Fibroblast of lung (primary cell): ENCODE data around the gene ODF2. TPM values are rescaled to one million over a fixed set of nuclear protein-coding genes. Genes with fewer than 3 reads are reported as not detected.

ENCODE experiments used
- DNase-seq, 2 donors: peaks; one replicate each; pipeline versions ENCODE4 v3.0.0 to v3.0.0-alpha.2; 2010; ENCODE audit warnings: low read depth in 2 of 2
- H2AFZ ChIP-seq: 2 replicates; pipeline ENCODE4 v1.5.1; 2012; ENCODE audit warnings: low read length, control low read depth, inconsistent platforms
- H3K27ac ChIP-seq: 2 replicates; pipeline ENCODE4 v1.5.1; 2011; ENCODE audit warnings: low read length, control low read depth; ENCODE audit not compliant: insufficient read depth
- H3K27me3 ChIP-seq: 2 replicates; pipeline ENCODE4 v1.5.1; 2011; ENCODE audit warnings: mild to moderate bottlenecking, low read length; ENCODE audit not compliant: control insufficient read depth, insufficient read depth
- H3K36me3 ChIP-seq: 2 replicates; pipeline ENCODE4 v1.5.1; 2011; ENCODE audit warnings: low read length; ENCODE audit not compliant: control insufficient read depth, insufficient read depth
- H3K4me1 ChIP-seq: 2 replicates; pipeline ENCODE4 v1.5.1; 2011; ENCODE audit warnings: low read length; ENCODE audit not compliant: control insufficient read depth, insufficient read depth; ENCODE audit errors: extremely low read depth
- H3K4me2 ChIP-seq: 2 replicates; pipeline ENCODE4 v1.5.1; 2011; ENCODE audit warnings: low read length, control low read depth; ENCODE audit not compliant: insufficient read depth; ENCODE audit errors: extremely low read depth
- H3K4me3 ChIP-seq, 4 experiments: fragments of 200-600 bp in 1 of 4; sonication (generic) in 1 of 4; replicated peaks in 1 of 4; 2 replicates each; pipeline ENCODE4 v1.5.1; 2011 to 2016; ENCODE audit warnings: low read length in 4 of 4, low read depth in 3 of 4, mild to moderate bottlenecking in 3 of 4, control low read depth in 2 of 4, inconsistent platforms in 1 of 4, mixed read lengths in 1 of 4; ENCODE audit not compliant: insufficient read depth in 1 of 4; ENCODE audit errors: control extremely low read depth in 1 of 4
- H3K79me2 ChIP-seq: 2 replicates; pipeline ENCODE4 v1.5.1; 2012; ENCODE audit warnings: mild to moderate bottlenecking, low read length, inconsistent platforms; ENCODE audit not compliant: control insufficient read depth, insufficient read depth
- H3K9ac ChIP-seq: 2 replicates; pipeline ENCODE4 v1.5.1; 2011; ENCODE audit warnings: mild to moderate bottlenecking, low read length, control low read depth; ENCODE audit not compliant: insufficient read depth
- H3K9me3 ChIP-seq: 2 replicates; pipeline ENCODE4 v1.5.1; 2012; ENCODE audit warnings: low read depth, low read length; ENCODE audit not compliant: control insufficient read depth, insufficient read depth
- H4K20me1 ChIP-seq: 2 replicates; pipeline ENCODE4 v1.5.1; 2011; ENCODE audit warnings: low read length; ENCODE audit not compliant: control insufficient read depth, insufficient read depth; ENCODE audit errors: extremely low read depth
- EZH2 ChIP-seq: IDR thresholded peaks from 2 replicates; pipeline ENCODE4 v1.5.1; 2012; ENCODE audit warnings: low read length, control low read depth, mild to moderate bottlenecking; ENCODE audit errors: missing control alignments
- polyA plus RNA-seq, 2 donors: library from polyadenylated mRNA; depleted of rRNA in 1 of 2; stranded (reverse) in 1 of 2; unstranded in 1 of 2; fragments of >200 nt; gene quantifications; 2 replicates each; pipeline ENCODE4 v1.2.1, GENCODE V29; 2011 to 2012; ENCODE audit warnings: missing spikeins in 1 of 2
- total RNA-seq: library from RNA; depleted of rRNA; stranded (reverse); fragments of >200 nt; gene quantifications from 2 replicates; pipeline ENCODE4 v1.2.1, GENCODE V29; 2014
- TF ChIP-seq, protein P1 (sequence below), 2 donors: IDR thresholded peaks in 1 of 2; conservative IDR thresholded peaks in 1 of 2; 1 replicate in 1 of 2; 2 replicates in 1 of 2; pipeline ENCODE4 v1.5.1; 2011 to 2012; ENCODE audit warnings: low read length in 2 of 2, control low read depth in 1 of 2, inconsistent platforms in 1 of 2, low read depth in 1 of 2, mild to moderate bottlenecking in 1 of 2

Gene ODF2
- total and polyA plus RNA-seq, 2 donors (not counting 1 experiment from before 2014, with no cell fraction given), result 10.2 to 20.6 TPM

DNA sequence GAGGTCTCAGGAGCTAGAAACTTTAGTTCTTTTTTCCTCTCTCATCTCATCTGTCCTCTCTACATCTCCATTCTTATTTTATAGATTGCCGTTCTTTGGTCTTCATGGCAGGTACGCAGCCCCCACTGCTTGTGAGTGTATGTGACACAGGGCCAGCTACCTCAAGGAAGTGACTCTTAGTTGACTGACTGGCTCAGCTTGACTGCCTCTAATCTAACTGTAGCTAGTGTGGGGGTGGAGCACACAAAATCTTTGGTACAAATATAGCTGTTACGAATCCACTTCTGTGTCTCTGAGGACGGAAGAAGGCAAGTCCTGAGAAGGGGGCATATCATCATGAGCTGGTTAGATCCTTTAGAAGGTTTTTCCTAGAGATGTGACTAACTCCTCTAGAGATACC, 76.8 kb downstream of the ODF2 start:
- H3K9ac ChIP-seq, result no peak overlapping the region
- no peaks in the 10 kb centered on the region for H3K9me3 ChIP-seq
- no peak overlapping the region for H3K4me3 ChIP-seq
- no peaks in the 10 kb centered on the region for H3K4me1 ChIP-seq
- H3K27me3 ChIP-seq, result no peaks in the 10 kb centered on the region
- no peaks in the 10 kb centered on the region for H3K79me2 ChIP-seq
- no peak overlapping the region for H2AFZ ChIP-seq
- H3K4me2 ChIP-seq, result no peak overlapping the region
- no peak overlapping the region for H3K27ac ChIP-seq
- no peaks in the 10 kb centered on the region for H4K20me1 ChIP-seq
- DNase-seq, result no peak
- peaks cover 2% of the 10 kb centered on the region for H3K36me3 ChIP-seq
- TF ChIP-seq, protein P1, sequence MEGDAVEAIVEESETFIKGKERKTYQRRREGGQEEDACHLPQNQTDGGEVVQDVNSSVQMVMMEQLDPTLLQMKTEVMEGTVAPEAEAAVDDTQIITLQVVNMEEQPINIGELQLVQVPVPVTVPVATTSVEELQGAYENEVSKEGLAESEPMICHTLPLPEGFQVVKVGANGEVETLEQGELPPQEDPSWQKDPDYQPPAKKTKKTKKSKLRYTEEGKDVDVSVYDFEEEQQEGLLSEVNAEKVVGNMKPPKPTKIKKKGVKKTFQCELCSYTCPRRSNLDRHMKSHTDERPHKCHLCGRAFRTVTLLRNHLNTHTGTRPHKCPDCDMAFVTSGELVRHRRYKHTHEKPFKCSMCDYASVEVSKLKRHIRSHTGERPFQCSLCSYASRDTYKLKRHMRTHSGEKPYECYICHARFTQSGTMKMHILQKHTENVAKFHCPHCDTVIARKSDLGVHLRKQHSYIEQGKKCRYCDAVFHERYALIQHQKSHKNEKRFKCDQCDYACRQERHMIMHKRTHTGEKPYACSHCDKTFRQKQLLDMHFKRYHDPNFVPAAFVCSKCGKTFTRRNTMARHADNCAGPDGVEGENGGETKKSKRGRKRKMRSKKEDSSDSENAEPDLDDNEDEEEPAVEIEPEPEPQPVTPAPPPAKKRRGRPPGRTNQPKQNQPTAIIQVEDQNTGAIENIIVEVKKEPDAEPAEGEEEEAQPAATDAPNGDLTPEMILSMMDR (conservative IDR thresholded peaks at IDR 0.05 in 1 of 2, IDR thresholded peaks at IDR 0.05 in 1 of 2; ENCODE audit: low read depth in 1 of 2, low read length in 2 of 2), result no peak
- TF ChIP-seq EZH2, result no peak

GRCh38 chr9:128540634-128541360, 85.0 kb downstream of the ODF2 start:
- Histone ChIP-seq H3K27ac (no peak overlapping the region), H3K9me3 (no peaks in the 10 kb centered on the region), H2AFZ (no peak overlapping the region), H4K20me1 (no peaks in the 10 kb centered on the region), H3K36me3 (peaks cover 4% of the 10 kb centered on the region), H3K4me3 (no peak overlapping the region), H3K4me1 (no peaks in the 10 kb centered on the region), H3K9ac (no peak overlapping the region), H3K27me3 (no peaks in the 10 kb centered on the region), H3K4me2 (no peak overlapping the region), H3K79me2 (no peaks in the 10 kb centered on the region)
- DNase-seq, result no peak
- TF ChIP-seq, protein P1 (conservative IDR thresholded peaks at IDR 0.05 in 1 of 2, IDR thresholded peaks at IDR 0.05 in 1 of 2; ENCODE audit: low read depth in 1 of 2, low read length in 2 of 2), result no peak
- no peak for TF ChIP-seq EZH2

DNA sequence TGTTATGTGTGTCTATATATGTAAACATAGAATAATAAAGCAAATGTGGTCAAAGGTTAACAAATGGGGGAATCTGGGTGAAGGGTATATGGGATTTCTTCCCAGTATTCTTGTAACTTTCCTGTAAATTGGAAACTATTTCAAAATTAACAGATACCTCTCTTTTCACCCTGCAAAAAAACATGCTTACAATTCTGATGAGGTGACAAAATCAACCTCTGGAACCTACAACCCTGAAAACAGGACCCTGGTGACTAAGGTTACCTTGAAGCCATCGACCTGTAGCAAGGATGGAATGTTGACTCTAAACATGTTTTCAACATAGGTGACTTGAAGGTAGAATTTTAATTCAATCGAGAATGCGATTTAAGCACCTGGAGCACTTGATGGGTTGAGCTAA, 90.7 kb downstream of the ODF2 start:
- no peaks in the 10 kb centered on the region for H3K9me3 ChIP-seq
- TF ChIP-seq, protein P1 (conservative IDR thresholded peaks at IDR 0.05 in 1 of 2, IDR thresholded peaks at IDR 0.05 in 1 of 2; ENCODE audit: low read depth in 1 of 2, low read length in 2 of 2), result no peak
- TF ChIP-seq EZH2, result no peak
- H3K27ac ChIP-seq, result no peak overlapping the region
- no peak for DNase-seq
- no peaks in the 10 kb centered on the region for H3K36me3 ChIP-seq
- no peak overlapping the region for H2AFZ ChIP-seq
- no peaks in the 10 kb centered on the region for H3K79me2 ChIP-seq
- no peak overlapping the region for H3K4me3 ChIP-seq
- H3K9ac ChIP-seq, result no peak overlapping the region
- no peak overlapping the region for H3K4me2 ChIP-seq
- H3K4me1 ChIP-seq, result peaks cover 18% of the 10 kb centered on the region
- H3K27me3 ChIP-seq, result no peaks in the 10 kb centered on the region
- no peaks in the 10 kb centered on the region for H4K20me1 ChIP-seq
